GM12878 (cell line): ENCODE results near the gene PDE1C. TPM values are rescaled to one million over a fixed set of nuclear protein-coding genes. Genes with fewer than 3 reads are reported as not detected.

Experiments
- ATAC-seq: fragments of 200-7000 bp; cut with Tn5 transposase; 3 replicates; pipeline ENCODE4 v1.9.1; 2020; ENCODE audit warnings: mild to moderate bottlenecking, moderate library complexity
- BruUV-seq: library from RNA; stranded (reverse); fragments of 400-500 nt; replicated peaks from 2 replicates; lab custom pipeline; 2021; lab: Mats Ljungman, UMichigan
- CTCF ChIA-PET: fragments of 300-600 bp; sonication (Branson Sonifier 250); formaldehyde crosslinking; extraction: SDS; loops from one replicate; lab custom pipeline; 2021; ENCODE audit warnings: inconsistent platforms; lab: Yijun Ruan, JAX
- POLR2A ChIA-PET: fragments of 350-600 bp; formaldehyde crosslinking; extraction: SDS; loops from one replicate; lab custom pipeline; 2021; ENCODE audit warnings: inconsistent platforms; lab: Charles Lee
- RAD21 ChIA-PET: fragments of 300-600 bp; sonication (Branson Sonifier 250); formaldehyde crosslinking; loops from one replicate; lab custom pipeline; 2023; ENCODE audit warnings: antibody characterized with exemption; ENCODE audit not compliant: unreplicated experiment; lab: Charles Lee
- SMC1A ChIA-PET: fragments of 300-600 bp; sonication (Branson Sonifier 250); formaldehyde crosslinking; loops from one replicate; lab custom pipeline; 2023; ENCODE audit not compliant: unreplicated experiment, uncharacterized antibody; lab: Charles Lee
- DNase-seq: peaks from one replicate; pipeline ENCODE4 v3.0.0-alpha.2; 2011; ENCODE audit warnings: low read depth, low spot score
- FAIRE-seq: peaks from 3 replicates; lab custom pipeline; 2011; peaks lifted over from hg19 to GRCh38; lab: Jason Lieb, UNC
- H2AFZ ChIP-seq: 2 replicates; pipeline ENCODE4 v1.6.0; 2011; ENCODE audit warnings: low read depth, low read length, control low read depth; ENCODE audit not compliant: control insufficient read depth
- H3K27ac ChIP-seq: 2 replicates; pipeline ENCODE4 v1.5.1; 2011; ENCODE audit warnings: control low read depth; ENCODE audit not compliant: control insufficient read depth, insufficient read depth
- H3K27me3 ChIP-seq, 2 experiments: replicated peaks in 1 of 2; 2 replicates each; pipeline versions ENCODE4 v1.6.0 to v1.6.1; 2011; ENCODE audit warnings: low read length in 1 of 2; ENCODE audit not compliant: control insufficient read depth in 2 of 2, insufficient read depth in 2 of 2
- H3K36me3 ChIP-seq, 2 experiments: 2 replicates each; pipeline ENCODE4 v1.5.1; 2011; ENCODE audit warnings: low read length in 1 of 2; ENCODE audit not compliant: control insufficient read depth in 2 of 2, insufficient read depth in 2 of 2
- H3K4me1 ChIP-seq: 2 replicates; pipeline ENCODE4 v1.6.1; 2011; ENCODE audit warnings: mild to moderate bottlenecking, low read length, moderate library complexity, mixed read lengths; ENCODE audit not compliant: control insufficient read depth, insufficient read depth
- H3K4me2 ChIP-seq: 2 replicates; pipeline ENCODE4 v1.6.0; 2011; ENCODE audit warnings: control low read depth; ENCODE audit not compliant: control insufficient read depth, insufficient read depth
- H3K4me3 ChIP-seq: fragments of 200-600 bp; sonication (generic); 2 replicates; pipeline ENCODE4 v1.5.1; 2016
- H3K79me2 ChIP-seq: 2 replicates; pipeline ENCODE4 v1.6.0; 2011; ENCODE audit warnings: low read length; ENCODE audit not compliant: control insufficient read depth, insufficient read depth
- H3K9ac ChIP-seq: 2 replicates; pipeline ENCODE4 v1.8.0; 2011; ENCODE audit warnings: low read length, control low read depth, mixed read lengths; ENCODE audit not compliant: control insufficient read depth, insufficient read depth
- H3K9me3 ChIP-seq: replicated peaks from 3 replicates; pipeline ENCODE4 v1.5.1; 2011; ENCODE audit warnings: mild to moderate bottlenecking, low read length; ENCODE audit not compliant: control insufficient read depth, insufficient read depth
- H4K20me1 ChIP-seq: 2 replicates; pipeline ENCODE4 v1.6.0; 2011; ENCODE audit not compliant: control insufficient read depth, insufficient read depth
- BCLAF1 ChIP-seq: fragments of 450-650 bp; IDR thresholded peaks from 2 replicates; pipeline ENCODE4 v1.6.1; 2017; ENCODE audit warnings: antibody characterized with exemption, mild to moderate bottlenecking, moderate library complexity
- MTA2 ChIP-seq: fragments of 450-650 bp; IDR thresholded peaks from 2 replicates; pipeline ENCODE4 v1.6.1; 2016; ENCODE audit warnings: low read depth, mild to moderate bottlenecking, moderate library complexity
- NFXL1 ChIP-seq: fragments of 450-650 bp; IDR thresholded peaks from 2 replicates; pipeline ENCODE4 v1.6.1; 2017; ENCODE audit warnings: antibody characterized with exemption, mild to moderate bottlenecking, borderline replicate concordance
- NFYB ChIP-seq: IDR thresholded peaks from 2 replicates; pipeline ENCODE4 v1.6.1; 2011; ENCODE audit warnings: low read depth, mild to moderate bottlenecking, low read length, improper control_type of control experiment, moderate library complexity; ENCODE audit not compliant: insufficient read depth
- SIN3A ChIP-seq: IDR thresholded peaks from 2 replicates; pipeline ENCODE4 v1.6.1; 2012; ENCODE audit warnings: low read depth, low read length, improper control_type of control experiment
- WGBS: methylation state at CpG from one replicate; pipeline ENCODE4 v1.1.6; 2016; ENCODE audit warnings: low lambda C conversion rate; ENCODE audit not compliant: insufficient replicate concordance, insufficient coverage; ENCODE audit errors: missing lambda C conversion rate; 5-methylcytosine and 5-hydroxymethylcytosine counted together
- in situ Hi-C: fragments of 300-500 bp; cut with MboI; formaldehyde crosslinking; loops from 9 replicates; pipeline ENCODE4 v1.14.3; 2018; ENCODE audit warnings: mixed read lengths
- intact Hi-C: fragments of 100-400 bp; cut with micrococcal nuclease; formaldehyde crosslinking; loops from one replicate; pipeline ENCODE4 v1.14.2; 2022; ENCODE audit not compliant: unreplicated experiment
- polyA plus RNA-seq, 11 experiments: library from polyadenylated mRNA; depleted of rRNA in 4 of 11; unstranded in 6 of 11; stranded (reverse) in 5 of 11; fragments of >200 nt; fragmentation: Nextera tagmentation in 4 of 11; fragmentation: Illumina TruSeq in 1 of 11; extraction: Ambion mirVana in 4 of 11; extraction: Trizol in 1 of 11; gene quantifications; 1 replicate in 1 of 11; 2 replicates in 10 of 11; pipeline versions ENCODE4 v1.2.1 to v1.2.3, GENCODE V29; 2011 to 2016; ENCODE audit warnings: inconsistent platforms in 2 of 11, missing spikeins in 2 of 11, low read depth in 1 of 11
- total RNA-seq, 4 experiments: library from RNA; depleted of rRNA in 3 of 4; stranded (reverse); fragments of >200 nt in 3 of 4; fragmentation: Illumina TruSeq in 1 of 4; extraction: Trizol in 1 of 4; gene quantifications; 2 replicates each; pipeline versions ENCODE4 v1.2.1 to v1.2.3, GENCODE V29; 2013 to 2021

Gene PDE1C
- total and polyA plus RNA-seq, 10 of the 15 experiments (the other 5 are each of a cell fraction or from before 2014, with no cell fraction given) = 0.29 to 2.3 (median 0.70) TPM

GRCh38 chr7:32089256-32089655, 19.0 kb upstream of the PDE1C start:
- WGBS = 3% methylated on average over 5 of the region's 5 CpGs
- ChIA-PET SMC1A (no interaction called here), RAD21 (no interaction called here), POLR2A (no interaction called here), CTCF (interaction anchor here (0.7 kb wide), 1 partner anchor 127 kb away, joined by 3 read pairs; no protein-coding TSS in a partner anchor)
- Histone ChIP-seq H3K9me3 (no peaks in the 10 kb centered on the region), H4K20me1 (no peaks in the 10 kb centered on the region), H3K27me3 (no peaks in the 10 kb centered on the region), H3K4me2 (no peak overlapping the region), H2AFZ (no peak overlapping the region), H3K36me3 (no peaks in the 10 kb centered on the region), H3K79me2 (no peaks in the 10 kb centered on the region), H3K27ac (no peak overlapping the region), H3K4me3 (no peak overlapping the region), H3K9ac (no peak overlapping the region), H3K4me1 (no peaks in the 10 kb centered on the region)
- DNase-seq (no peak), ATAC-seq (no peak), FAIRE-seq (no peak)
- intact Hi-C loops (no loop called here), in situ Hi-C loops (no loop called here)
- no TSS peak for BruUV-seq
- TF ChIP-seq MTA2 = no peak
- no peak for TF ChIP-seq SIN3A
- TF ChIP-seq BCLAF1 = no peak
- TF ChIP-seq NFXL1 = no peak
- no peak for TF ChIP-seq NFYB
